Measurements from ENCODE around the gene SULT1C3. TPM values are rescaled to one million over a fixed set of nuclear protein-coding genes. Genes with fewer than 3 reads are reported as not detected.

Gene SULT1C3
- total RNA-seq, 4 donors from 2014 or later = not detected

DNA sequence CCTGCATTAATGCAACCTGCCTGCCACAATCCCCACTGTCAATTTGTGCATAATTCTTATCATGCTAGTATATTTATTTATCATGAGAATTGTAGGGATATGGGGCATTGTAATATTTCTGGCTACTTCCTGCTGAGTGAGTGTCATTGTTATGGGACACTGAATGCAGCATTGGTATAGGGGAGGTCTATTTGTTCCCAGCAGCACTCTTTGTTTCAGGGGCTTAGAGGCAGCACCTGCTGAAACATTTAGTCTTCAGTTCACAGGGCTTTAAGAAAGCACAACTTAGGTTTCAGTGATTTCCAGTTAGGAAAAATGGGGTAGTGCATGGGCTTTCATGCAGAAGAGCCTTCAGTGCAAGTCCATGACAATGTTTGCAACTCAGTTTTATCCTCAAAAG lies 23.6 kb downstream of the SULT1C3 start:
- ATAC-seq (ENCODE audit: low FRiP score) (no peak), DNase-seq (ENCODE audit: low spot score) (no peak)
- TF ChIP-seq, protein P1, sequence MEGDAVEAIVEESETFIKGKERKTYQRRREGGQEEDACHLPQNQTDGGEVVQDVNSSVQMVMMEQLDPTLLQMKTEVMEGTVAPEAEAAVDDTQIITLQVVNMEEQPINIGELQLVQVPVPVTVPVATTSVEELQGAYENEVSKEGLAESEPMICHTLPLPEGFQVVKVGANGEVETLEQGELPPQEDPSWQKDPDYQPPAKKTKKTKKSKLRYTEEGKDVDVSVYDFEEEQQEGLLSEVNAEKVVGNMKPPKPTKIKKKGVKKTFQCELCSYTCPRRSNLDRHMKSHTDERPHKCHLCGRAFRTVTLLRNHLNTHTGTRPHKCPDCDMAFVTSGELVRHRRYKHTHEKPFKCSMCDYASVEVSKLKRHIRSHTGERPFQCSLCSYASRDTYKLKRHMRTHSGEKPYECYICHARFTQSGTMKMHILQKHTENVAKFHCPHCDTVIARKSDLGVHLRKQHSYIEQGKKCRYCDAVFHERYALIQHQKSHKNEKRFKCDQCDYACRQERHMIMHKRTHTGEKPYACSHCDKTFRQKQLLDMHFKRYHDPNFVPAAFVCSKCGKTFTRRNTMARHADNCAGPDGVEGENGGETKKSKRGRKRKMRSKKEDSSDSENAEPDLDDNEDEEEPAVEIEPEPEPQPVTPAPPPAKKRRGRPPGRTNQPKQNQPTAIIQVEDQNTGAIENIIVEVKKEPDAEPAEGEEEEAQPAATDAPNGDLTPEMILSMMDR (IDR thresholded peaks at IDR 0.05) = no peak

DNA sequence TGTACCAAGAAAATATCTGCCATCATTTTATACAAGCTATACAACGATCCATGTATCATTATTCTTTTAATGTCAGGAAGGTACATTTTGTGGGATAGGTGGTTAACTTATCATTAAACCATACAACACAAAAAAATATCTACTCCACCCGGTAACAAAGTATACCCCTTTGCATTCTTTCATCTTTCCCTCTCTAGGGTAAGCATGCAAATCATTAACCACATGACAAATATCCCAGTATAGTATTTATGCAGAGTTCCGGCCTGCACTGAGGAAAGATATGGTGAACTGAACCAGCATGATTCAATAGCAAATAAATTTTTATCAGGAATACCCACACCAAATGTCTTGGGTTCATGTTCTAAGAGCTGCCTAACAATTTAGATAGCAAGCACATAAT lies 26.4 kb downstream of the SULT1C3 start:
- TF ChIP-seq, protein P1 (IDR thresholded peaks at IDR 0.05) = no peak
- ATAC-seq (ENCODE audit: low FRiP score) (no peak), DNase-seq (ENCODE audit: low spot score) (no peak)

DNA sequence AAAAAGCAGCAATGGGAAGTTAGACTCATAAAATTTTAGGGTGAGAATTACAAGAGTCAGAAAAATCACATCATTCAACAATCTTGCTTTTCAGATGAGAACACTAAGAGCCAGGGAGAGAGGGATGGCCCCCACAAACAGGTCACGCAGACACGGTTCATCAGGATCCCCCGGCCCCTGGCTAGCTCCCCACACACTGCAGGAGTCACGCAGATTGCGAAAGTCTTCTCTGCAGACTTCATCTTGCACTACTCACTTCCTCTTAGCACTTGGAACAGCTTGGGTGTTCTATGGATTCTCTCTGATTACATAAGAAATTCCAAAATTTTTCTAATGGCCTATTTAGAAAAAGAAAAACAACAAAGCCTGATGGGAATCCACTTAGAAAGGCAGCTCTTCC lies 27.3 kb downstream of the SULT1C3 start:
- DNase-seq (ENCODE audit: low spot score) (no peak), ATAC-seq (ENCODE audit: low FRiP score) (no peak)
- TF ChIP-seq, protein P1 (IDR thresholded peaks at IDR 0.05) = no peak

DNA sequence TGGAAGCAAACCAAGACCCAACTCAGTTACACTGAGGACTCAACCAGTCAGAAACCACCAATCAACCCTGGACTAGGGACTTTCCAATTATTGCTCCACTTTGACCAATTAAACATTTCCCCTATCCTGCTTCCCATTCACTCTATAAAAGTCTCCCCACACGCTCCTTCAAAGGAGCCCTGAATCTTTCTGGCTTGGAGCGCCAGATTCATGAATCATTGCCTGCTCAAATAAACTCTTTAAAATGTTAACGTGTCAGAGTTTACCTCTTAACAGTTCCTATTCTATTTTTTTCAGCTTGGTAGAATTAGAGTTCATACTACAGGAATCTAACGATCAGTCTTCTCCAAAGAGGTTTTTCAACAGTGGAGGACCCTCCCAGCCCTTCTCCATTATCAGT lies 28.2 kb downstream of the SULT1C3 start:
- DNase-seq (ENCODE audit: low spot score) (no peak), ATAC-seq (ENCODE audit: low FRiP score) (no peak)
- TF ChIP-seq, protein P1 (IDR thresholded peaks at IDR 0.05) = no peak

DNA sequence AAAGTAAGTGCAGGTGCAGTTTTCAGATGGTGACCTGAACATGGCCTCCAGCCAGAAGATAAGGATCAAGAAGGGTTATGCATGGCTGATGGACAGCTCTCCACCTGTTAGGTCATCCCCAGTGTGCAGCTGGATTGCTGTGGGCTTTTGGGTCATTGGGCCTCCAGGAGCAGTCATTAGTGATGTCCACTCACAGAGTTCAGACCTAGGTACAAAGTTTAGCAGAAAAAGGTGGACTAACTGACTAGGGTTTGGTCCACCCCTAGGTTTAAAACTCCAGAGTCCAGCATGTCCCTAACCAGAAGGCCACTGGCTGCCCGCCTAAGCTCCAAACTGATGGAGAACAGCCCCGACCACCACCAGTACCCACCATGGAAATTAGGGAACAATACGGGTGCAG lies 30.6 kb downstream of the SULT1C3 start:
- TF ChIP-seq, protein P1 (IDR thresholded peaks at IDR 0.05) = no peak
- no peak for DNase-seq (ENCODE audit: low spot score)
- no peak for ATAC-seq (ENCODE audit: low FRiP score)

DNA sequence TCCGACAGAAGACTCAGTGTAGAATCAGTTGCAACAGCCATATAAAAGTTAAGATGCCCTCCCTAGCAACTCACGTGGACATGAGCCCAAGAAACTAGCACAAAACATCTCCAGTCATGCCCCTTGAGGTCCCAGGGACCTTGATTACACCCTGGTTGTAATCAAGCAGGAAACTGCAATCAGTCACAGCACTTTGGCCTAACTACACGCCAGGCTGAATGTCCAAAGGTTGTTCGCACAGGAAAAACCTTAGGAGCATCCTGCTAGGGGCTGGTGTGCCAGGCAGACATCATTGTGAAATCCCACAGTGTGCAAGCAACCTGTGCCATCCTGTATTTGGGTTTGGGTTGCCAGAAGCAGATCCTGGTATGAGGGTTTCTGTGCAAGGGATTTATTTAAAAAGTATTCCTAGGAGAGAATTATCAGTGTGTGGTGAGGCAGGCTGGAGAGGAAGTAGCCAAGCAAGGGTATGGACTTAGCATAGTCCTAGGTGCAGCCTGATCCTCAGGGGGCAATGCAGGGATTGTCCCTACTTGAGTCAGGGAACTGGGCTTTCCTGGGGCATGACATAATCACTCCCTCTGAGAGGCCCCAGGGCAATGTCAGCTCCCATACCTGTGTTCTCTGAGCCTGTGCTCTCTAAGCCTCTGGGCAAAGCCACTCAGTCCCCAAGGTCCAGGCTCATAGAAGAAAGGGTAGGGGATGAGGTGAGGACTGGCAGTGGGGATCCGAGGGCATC lies 31.2 kb downstream of the SULT1C3 start:
- ATAC-seq (ENCODE audit: low FRiP score) = no peak
- TF ChIP-seq, protein P1 (IDR thresholded peaks at IDR 0.05) = no peak
- DNase-seq (ENCODE audit: low spot score) = no peak

DNA sequence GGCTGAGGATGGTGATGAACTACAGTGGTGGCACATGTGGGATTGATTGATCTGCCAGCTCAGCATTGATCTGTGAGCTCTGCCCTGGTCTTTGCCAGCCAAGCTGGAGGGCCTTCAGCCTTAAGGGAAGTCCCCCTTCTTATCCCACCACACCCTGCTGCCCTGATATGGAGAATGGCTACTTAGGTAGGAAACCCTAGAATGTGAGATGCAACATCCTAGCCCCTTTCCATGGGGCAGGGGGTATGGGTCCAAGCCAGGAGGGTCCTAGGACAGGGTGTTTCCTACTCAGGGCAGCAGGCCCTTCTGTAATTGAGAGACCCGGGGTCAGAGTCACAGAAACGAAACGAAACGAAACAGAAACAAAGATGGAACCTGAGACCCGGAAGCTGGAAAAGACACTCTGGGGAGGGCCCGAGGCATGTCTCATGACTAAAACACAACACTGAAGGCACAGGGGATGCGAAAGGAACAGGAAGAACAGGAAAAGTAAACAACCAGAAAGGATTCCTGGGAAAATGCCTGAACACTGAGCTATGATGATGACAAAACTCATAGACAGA lies 32.0 kb downstream of the SULT1C3 start:
- DNase-seq (ENCODE audit: low spot score) = no peak
- TF ChIP-seq, protein P1 (IDR thresholded peaks at IDR 0.05) = no peak
- ATAC-seq (ENCODE audit: low FRiP score) = no peak
